Stimulated activated CD8-positive, alpha-beta memory T cell treated with anti-CD3 and anti-CD28 coated beads, Interleukin-4, amount 100 ng/mL, for 4 hours (primary cell): Measurements from ENCODE around the gene DRC1.

Experiments
- DNase-seq, 2 donors: peaks; one replicate each; pipeline ENCODE4 v3.0.0-alpha.2; 2020; ENCODE audit warnings: low read depth in 2 of 2, low spot score in 1 of 2

Gene DRC1

DNA sequence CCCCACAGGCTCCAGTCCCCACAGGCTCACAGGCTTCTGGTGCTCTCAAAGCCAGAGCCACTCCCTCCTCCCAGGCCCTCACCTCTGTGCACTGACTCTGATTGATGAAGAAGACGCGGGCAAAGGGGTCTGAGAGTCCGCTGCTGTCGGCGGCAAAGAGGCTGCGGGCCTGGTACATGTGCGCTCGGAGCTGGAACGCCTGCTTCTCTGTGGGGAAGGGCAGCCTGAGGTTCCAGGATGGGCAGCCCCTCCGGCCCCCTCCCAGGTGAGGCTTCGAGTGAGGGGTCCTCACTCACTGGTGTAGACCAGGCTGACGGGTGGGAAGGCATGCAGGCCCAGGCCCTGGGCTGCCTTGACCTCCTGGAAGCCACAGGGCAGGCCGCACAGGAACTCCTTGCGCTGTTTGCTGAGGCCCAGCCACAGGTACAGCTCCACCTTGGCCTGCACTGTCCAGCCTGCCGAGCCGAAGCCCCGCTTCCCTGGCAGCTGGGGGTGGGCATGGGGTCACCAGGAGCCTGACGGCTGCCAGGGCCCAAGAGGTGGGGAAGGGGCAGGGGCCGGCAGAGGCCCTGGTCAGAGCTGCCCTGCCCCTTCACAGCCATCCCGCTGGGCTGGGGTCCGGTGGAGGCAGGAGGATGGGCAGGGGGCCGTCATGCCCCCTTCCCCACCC lies 74.2 kb downstream of the DRC1 start:
- no peak for DNase-seq

DNA sequence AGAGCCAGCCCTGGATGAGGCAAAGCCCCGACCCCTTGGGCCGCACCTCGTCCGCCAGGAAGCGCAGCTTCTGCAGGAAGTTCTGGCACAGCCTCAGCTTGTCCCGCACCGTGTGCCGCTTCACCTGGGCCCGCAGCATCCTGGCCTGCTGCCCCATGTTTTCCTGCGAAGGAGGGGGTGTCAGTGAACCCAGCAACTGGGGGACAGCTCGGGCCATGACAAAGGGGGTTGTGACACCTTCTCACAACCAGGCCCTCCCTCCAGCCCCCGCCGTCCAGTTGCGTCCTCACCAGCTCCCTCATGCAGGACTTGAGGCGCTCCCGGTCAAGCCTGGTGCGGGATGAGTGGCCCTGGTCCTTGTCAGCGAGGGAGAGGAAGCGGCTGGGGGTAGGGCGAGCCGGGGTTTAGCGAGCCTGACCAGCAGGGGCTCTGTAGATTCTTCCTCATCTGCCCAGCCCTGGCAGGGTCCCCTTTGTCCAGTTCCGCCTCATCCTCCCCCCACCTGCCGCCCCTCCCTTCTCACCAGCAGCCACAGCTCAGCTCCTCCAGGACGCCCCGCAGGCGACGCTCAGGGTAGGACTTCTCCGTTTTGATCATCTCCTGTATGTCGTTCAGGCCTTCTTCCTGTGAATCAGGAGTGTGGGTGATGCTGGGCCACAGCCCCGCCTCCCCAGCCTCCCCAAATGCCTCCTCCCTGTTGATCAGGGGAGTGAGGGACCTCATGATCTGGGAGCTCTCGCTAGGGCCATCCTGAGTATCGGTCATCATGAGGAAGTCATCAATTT lies 75.6 kb downstream of the DRC1 start:
- no peak for DNase-seq

DNA sequence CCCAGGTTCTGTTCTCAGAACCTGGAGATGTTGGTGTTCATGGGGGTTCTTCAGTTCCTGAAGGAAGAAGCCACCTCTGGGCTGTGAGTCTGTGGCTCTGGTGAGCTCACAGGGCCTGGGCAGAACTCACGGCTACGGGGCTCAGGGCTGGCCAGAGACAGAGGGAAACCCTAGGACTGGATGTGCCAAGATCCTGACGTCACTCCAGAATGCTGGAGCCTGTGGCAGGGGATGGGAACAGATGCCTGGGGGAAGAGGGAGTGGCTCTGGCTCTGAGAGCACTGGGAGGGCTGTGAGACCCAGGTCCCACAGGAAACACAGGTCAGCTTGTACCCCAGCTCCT lies 76.2 kb downstream of the DRC1 start, which contains the start of gene OTOF:
TSS of gene OTOF (minus strand) at position 214 of the 343 bp plus-strand sequence.
- DNase-seq = no peak

DNA sequence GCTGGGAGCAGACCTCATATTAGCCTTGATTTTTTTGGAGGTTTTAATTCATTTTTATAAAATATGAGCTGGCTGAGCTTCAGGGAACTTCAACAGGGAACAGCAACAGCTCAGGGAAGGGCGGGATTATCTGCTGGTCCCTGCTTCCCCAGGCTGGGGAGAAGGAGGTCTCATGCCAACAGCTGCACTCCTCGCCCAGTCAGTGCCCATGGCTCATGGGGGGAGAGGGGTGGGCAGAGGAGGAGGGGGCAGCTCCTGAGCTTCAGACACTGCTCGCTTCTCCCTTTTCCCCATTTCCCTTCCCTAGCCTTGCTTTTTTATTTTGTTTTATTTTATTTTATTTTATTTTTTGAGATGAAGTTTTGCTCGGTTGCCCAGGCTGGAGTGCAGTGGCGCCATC lies 76.6 kb downstream of the DRC1 start:
- DNase-seq = no peak

DNA sequence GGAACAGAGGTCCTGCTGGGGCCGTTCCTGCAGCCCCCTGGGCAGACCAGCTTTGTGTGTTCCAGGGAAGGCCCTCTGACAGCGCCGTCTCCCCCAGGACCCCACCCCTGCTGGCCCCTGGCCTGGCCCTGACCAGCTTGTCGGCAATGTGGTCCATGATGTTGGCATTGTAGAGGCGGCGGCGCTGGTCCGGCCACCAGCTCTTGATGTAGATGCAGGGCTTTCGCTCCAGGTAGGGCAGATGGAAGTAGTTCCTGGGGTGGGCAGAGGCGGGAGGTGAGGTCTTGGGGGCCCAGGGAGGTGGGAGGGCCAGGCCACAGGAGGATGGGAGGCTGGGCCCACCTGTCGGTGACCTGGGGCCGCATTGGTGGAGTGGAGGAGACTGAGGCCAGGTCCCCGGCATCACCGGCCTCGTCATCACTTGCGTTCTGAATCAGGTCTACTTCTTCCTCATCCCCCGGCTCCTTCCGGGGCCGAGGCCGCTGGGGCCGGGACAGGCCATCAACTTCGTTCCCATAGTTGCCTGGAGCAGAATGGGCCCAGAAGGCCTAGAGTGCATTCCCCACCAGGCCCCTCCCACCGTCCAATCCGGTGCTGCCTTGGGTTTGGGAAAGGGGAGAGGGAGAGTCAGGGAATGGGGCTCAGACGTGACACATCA lies 77.5 kb downstream of the DRC1 start:
- no peak for DNase-seq

DNA sequence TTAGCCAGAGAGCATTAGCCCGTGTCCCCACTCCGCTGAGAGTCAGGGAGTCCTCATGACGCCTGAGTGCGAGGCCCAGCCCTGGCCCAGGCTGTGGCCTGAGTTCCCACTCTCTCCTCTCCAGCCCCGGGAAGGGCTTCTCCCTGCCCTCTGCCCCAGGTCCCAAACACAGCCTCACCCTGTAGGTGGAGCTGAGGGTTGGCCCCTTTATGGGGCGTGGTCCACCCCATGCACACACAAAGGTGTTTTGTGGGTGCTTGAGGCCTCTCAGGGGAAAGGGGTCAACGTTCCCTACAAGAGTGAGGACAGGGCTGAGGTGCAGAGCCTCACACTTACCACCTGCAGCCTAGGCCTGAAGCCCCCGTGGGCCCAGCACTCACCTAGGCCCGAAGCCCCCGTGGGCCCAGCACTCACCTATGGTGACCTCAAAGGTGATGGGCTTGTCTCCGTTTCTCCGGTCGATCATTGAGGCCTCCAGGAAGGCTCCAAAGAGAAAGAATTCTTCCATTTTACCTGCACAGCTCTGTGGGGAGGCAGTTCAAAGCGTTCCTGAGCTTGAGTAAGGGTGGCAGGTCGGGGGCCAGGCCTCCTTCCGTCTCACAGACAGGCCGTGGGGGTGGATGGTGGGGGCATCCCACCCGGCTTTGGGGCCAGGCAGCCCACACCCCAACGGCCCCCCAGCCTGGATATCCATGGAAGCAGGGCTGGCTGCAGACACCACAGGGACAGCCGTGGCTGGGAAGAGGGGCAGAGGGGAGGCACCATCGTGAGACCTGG lies 78.3 kb downstream of the DRC1 start:
- DNase-seq = no peak

DNA sequence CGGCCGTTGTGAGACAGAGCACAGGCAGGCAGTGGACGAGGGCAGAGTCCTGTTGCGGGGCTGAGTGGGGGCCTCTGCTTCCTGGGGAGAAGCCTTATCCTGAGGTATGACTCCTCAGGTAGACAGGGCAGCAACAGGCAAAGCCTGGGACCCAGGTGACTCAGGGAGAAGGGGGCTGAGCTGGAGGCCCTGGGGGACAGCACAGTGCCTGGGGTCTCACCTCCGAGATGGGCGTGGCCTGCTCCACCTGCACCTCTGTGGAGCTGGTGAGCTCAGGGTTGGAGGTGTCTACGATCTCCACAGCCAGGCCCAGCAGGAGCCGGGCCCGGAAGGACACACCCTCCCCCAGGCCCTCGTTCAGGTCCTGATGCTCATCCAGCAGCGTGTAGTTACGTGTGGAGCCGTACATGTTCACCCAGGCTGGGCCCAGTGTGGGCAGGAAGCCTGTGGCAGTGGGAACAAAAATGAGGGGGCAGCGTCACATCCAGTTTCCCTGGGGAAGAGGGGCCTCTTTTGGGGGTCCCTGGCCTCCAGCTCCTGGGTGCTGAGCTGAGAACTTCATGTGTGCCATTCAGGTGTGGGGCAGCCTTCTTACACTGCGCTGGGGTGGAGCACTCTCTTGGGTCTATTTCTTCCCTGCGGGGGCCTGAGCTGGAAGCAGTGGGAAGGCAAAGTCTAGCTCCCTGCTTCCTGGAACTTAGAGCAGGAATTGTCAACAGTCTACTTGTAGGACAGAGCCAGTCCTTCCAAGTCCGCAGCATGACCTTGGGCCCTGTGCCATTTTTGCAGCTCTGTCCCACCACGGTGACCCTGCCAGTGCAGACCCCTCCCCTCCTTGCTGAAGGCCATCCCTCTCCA lies 79.1 kb downstream of the DRC1 start:
- DNase-seq = no peak

DNA sequence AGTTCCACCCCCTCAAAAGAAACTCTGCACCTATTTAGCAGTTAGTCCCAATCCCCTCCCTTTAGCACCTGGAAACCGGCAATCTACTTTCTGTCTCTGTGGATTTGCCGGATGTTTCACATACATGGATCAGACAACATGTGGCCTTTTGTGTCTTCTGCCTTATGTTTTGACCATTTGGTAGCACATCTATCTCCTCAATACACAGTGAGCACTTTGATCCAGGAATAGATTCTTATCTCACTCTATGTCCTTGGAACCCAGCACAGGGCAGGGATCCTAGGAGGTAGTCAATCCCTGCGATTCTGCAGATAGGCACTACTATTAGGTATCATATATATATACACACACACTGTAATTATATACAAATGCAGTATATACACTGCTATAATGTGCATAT lies 80.0 kb downstream of the DRC1 start:
- no peak for DNase-seq

DNA sequence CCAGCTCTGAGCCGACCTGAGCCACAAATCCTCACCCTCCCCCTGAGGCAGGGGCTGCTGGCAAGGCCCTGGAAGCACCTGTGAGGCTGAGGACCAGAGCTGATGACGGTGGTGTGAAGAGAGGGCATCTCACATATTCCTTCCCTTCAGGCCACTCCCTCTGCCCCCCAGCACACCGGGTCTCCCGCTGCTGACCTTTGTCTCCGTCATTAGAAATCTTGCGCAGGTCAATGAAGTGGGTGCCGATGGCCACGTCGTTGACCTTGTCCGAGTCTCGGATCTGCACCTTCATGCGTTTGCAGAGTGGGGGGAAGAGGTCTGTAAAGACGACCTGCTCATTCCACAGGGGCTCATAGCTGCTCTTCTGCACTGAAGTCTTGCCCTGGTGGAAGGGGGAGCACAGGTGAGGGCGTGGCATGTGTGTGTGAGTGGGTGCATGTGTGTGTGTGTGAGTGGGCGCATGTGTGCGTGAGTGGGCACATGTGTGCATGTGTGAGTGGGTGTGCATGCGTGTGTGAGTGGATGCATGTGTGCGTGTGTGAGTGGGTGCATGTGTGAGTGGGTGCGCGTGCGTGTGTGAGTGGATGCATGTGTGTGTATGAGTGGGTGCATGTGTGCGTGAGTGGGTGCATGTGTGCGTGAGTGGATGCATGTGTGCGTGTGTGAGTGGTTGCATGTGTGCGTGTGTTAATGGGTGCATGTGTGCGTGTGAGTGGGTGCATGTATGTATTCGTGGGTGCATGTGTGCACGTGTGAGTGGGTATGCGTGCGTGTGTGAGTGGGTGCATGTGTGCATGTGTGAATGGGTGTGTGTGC lies 80.7 kb downstream of the DRC1 start:
- no peak for DNase-seq

DNA sequence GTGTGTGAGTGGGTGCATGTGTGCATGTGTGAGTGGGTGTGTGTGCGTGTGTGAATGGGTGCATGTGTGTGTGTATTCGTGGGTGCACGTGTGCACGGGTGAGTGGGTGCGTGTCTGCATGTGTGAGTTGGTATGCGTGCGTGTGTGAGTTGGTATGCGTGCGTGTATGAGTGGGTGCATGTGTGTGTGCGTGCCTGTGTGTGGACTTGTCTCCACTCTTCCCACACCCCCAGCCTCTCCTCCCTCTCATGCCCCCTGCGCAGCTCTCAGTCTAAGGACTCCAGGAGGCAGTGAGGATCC lies 81.3 kb downstream of the DRC1 start:
- no peak for DNase-seq

DNA sequence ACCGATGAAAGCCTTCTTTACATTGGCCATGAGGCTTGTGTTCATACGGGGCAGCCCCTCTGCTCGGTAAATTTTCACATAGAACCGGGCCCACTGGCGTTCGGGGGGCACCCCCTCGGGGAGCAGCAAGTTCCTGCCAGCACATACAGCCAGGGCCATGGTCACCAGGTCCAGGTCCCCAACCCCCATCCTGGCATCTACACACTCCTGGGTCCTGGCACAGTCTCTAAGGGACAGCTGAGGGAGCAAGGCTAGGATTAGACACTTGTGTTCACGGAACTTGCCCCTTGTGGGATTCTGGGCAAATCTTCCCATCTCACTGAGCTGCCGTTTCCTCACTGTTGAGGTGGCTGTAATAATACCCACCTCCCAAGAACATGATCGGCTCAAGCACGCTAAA lies 81.8 kb downstream of the DRC1 start:
- no peak for DNase-seq

DNA sequence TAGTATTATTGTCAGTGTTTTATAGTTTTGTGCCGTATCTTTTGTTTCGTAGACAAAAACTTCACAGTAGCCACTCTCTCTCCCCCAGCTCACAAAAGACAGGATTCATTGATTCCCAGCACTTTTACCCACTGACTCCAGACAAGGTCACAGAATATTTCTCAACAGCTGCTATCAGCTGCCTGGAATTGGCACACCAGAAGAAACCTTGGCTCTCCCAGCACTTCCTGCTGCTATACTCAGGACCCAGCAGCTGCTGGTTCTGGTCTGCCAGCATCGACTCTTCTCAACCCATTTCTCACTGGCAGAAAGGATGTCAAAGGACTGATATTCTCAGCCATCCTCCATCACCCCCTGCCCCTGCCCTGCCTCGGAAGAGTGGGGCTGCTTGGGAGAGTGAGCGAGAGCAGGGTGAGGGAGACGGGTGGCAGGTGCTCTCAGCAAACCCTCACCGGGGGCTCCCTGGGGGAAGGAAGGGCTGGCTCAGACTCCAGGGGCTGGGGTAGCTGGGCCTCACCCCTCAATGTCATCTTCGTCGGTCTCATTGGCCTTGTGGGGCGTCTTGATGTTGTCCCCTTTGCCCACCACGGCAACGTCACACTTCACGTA lies 82.3 kb downstream of the DRC1 start:
- no peak for DNase-seq

DNA sequence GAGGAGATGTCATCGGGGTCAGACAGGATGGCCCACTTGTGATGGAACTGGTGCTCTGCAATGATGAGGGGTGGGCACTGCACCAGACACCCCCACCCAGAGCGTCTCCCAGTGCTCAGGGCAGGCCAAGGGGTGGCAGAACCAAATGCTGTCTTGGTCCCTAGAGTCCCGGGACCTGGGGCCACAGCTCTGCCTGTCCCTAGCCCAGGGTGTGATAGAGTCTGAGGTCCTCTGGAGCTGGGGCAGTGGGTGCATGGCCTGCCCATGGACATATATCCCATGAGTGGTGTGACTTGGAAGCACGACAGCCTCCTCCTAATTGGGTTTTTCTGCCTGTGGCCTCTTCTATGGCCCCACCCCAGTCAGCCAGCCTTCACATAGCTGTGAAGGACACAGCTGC lies 82.9 kb downstream of the DRC1 start:
- no peak for DNase-seq

DNA sequence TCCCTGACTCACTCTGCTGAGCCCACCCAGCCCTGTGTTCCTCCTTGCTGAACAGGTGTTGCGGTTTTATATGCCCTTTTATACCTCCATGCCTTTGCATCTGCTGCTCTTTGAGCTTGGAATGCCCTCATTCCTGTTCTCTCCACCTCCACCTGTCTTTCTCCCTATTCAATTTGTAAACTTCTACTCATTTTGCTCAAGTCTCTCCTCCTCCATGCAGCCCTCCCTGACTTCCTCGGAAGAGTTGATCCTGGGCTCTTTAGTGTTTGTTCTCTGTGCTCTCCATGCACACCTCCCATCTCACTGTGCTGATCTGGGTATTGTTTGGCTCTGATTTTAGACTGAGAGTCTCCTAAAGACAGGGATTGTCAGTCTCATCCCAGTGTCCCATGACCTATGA lies 83.4 kb downstream of the DRC1 start:
- no peak for DNase-seq

DNA sequence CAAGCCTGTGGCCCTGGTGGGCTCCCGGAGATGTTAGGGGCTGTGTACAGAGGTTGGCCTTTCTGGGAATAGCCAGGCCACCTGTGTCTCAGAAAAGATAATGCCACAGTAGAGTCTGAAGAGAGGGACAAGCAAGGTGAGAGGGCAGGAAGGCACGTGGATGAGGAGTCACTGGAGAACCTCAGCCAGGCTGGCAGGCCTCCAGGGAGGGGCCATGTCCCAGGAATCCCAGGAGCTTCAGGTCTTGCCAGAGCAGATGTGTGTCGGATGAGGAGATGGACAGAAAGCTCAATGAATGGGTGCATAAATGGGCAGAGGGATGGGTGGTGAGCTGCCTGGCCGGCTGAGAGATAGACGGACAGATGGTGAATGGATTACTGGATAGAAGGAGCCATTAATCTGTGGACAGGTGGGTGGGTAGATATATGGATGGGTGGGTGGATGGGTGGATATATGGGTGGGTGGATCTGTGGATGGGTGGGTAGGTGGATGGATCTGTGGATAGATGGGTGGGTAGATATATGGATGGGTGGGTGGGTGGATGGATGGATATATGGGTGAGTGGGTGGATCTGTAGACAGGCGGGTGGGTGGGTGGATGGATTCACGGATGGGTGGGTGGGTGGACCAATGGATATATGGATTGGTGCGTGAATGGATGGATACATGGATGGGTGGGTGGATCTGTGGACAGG lies 84.2 kb downstream of the DRC1 start:
- no peak for DNase-seq

DNA sequence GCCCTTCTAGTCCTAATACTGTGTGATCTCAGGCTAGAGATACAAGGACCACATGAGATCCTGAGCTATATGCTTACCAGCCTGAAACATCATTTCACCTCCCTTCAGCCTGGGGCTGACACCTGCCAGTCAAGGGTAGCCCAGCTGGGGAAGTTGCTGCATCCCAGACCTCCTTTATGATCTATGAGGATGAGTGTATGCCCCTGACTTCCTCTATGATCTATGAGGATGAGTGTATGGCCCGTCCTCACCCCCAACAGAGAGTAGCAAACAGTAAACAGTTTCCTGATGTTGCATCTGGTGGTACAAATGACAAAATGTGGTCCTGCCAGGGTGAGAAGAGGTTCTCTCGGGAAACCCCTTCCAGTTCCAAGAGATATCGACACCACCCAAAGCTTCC lies 85.1 kb downstream of the DRC1 start:
- no peak for DNase-seq

DNA sequence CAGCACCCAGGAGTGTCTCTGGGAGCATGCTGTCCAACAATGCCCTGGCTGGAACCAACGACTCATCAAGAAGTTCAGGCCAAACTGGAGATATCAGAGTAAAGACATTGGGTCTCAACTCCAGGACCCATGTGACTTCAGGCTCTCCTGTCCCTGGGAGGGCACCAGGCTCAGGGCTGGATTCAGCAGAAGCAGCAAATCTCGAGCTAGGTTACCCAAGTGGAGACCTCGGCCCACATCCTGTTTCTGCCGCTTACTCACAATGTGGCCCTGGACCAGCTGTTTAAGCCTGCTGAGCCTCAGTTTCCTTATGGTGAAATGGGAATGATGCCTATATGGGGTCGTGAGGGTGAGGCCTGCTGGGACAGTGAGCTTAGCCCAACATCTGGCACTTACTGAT lies 85.5 kb downstream of the DRC1 start:
- no peak for DNase-seq

DNA sequence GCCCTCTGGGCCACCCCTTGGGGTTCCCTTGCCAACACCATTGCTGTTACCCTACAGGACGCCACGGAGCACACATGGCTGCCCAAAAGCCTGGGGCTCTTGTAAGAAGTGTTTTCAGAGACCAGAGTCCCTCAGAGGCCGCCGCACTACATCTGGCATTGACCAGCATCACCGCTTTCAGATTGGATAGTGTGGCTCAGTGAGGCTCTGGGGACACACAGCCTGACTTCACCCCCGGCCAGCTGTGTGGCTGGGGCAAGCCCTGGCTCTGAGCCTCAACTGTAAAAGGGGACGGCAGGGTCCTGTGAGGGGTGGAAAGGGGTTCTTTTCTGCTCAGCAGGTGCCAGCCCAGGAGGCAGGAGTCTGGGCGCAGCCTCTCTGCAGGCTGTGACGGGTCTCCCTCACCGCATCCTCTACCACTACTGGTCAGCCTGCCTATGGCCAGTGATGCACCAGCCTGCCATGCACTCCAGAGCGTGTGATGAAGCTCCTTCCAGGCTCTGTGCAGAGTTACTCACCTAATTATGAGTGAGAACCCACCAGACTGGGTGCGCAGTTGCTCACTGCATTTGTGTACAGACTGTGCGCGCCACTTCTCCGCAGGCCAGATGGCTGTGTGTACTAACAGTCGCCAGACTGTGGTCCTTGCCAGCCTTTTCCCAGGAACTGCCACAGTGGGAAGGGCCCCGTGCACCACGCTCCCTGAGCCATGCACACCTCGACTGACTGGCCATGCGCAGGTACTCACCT lies 86.9 kb downstream of the DRC1 start:
- DNase-seq = no peak
